Right lobe of liver (tissue), 6 donors: ENCODE data around the gene CD300LD. TPM values are rescaled to one million over a fixed set of nuclear protein-coding genes. Genes with fewer than 3 reads are reported as not detected.
A peak's percentile ranks its signal among the peaks of the same experiment; 100 is the strongest.
"Not testable (repeated sequence)": the region's sequence is repeated elsewhere in the genome, so short reads cannot be mapped to it uniquely, and the experiment has no call there.

Source experiments
- ATAC-seq, 4 donors: fragments of 200-7000 bp; cut with Tn5 transposase; one replicate each; pipeline ENCODE4 v1.9.1; 2020; ENCODE audit warnings: mild to moderate bottlenecking in 4 of 4, moderate library complexity in 4 of 4
- DNase-seq, 3 donors: peaks; one replicate each; pipeline ENCODE4 v3.0.0-alpha.2; 2020
- H3K27ac ChIP-seq, 3 donors: fragments of 200-600 bp; one replicate each; pipeline ENCODE4 v1.8.0; 2022
- H3K27me3 ChIP-seq, 2 donors: fragments of 200-600 bp; one replicate each; pipeline ENCODE4 v1.8.0; 2022
- H3K36me3 ChIP-seq, 4 donors: fragments of 200-600 bp; sonication (generic) in 1 of 4; one replicate each; pipeline versions ENCODE4 v1.5.1 to v1.8.0; 2017 to 2022; ENCODE audit warnings: control low read depth in 1 of 4
- H3K4me1 ChIP-seq, 4 donors: fragments of 200-600 bp; sonication (generic) in 1 of 4; one replicate each; pipeline versions ENCODE4 v1.5.1 to v1.8.0; 2017 to 2022; ENCODE audit warnings: control low read depth in 1 of 4
- H3K4me3 ChIP-seq, 3 donors: fragments of 200-600 bp; one replicate each; pipeline ENCODE4 v1.8.0; 2022
- H3K9me3 ChIP-seq, 4 donors: fragments of 200-600 bp; sonication (generic) in 1 of 4; one replicate each; pipeline versions ENCODE4 v1.5.1 to v1.8.0; 2017 to 2022; ENCODE audit warnings: control low read depth in 1 of 4
- CTCF ChIP-seq, 4 donors: fragments of 200-600 bp in 3 of 4; fragments of 450-650 bp in 1 of 4; IDR thresholded peaks; one replicate each; pipeline versions ENCODE4 v1.5.1 to v1.8.0; 2016 to 2022; ENCODE audit warnings: antibody characterized with exemption in 4 of 4, mild to moderate bottlenecking in 2 of 4
- POLR2A ChIP-seq: fragments of 450-650 bp; IDR thresholded peaks from one replicate; pipeline ENCODE4 v1.6.1; 2017; ENCODE audit warnings: antibody characterized with exemption, mild to moderate bottlenecking
- WGBS: methylation state at CpG from one replicate; pipeline ENCODE4 v1.1.6; 2018; ENCODE audit warnings: low coverage, low lambda C conversion rate; ENCODE audit not compliant: insufficient coverage; ENCODE audit errors: missing lambda C conversion rate; 5-methylcytosine and 5-hydroxymethylcytosine counted together
- intact Hi-C, 2 donors: fragments of 100-400 bp; cut with DNase I; formaldehyde crosslinking; loops; one replicate each; pipeline versions ENCODE4 v1.11.2 to v1.14.1; 2022
- total RNA-seq, 6 experiments: library from RNA; depleted of rRNA in 2 of 6; stranded (reverse); fragments of >200 nt in 2 of 6; fragmentation: NEBNext Ultra II Directional in 3 of 6; extraction: Animal tissue kit (Norgen Biotek cat#: 25700) in 3 of 6; gene quantifications; one replicate each; pipeline versions ENCODE4 v1.1.0 to v1.2.4, GENCODE V29; 2016 to 2023
- donor health status: DM: no; HTN: yes; CAD: no.
- donor health status: DM: no; HTN: no; CAD: no.
- donor health status: DM: no; HTN: no; CAD: no.
- donor health status: DM: no; HTN: yes; CAD: no.
- donor health status: DM: no; HTN: yes; CAD: no.

Gene CD300LD
- total RNA-seq, 6 experiments from 2014 or later, result not detected

- Histone ChIP-seq H3K4me1 (no peaks in the 10 kb centered on the region), H3K4me3 (no peak overlapping the region), H3K27me3 (no peaks in the 10 kb centered on the region), H3K36me3 (no peaks in the 10 kb centered on the region), H3K9me3 (no peaks in the 10 kb centered on the region), H3K27ac (no peak overlapping the region)
- ATAC-seq (no peak), DNase-seq (no peak)
- WGBS, result 50% methylated on average over 6 of the region's 6 CpGs
- intact Hi-C loops, result no loop called here
- TF ChIP-seq POLR2A (no peak), CTCF (IDR thresholded peaks at IDR 0.05) (no peak)
Observed at GRCh38 chr17:74558882-74559519, 33.1 kb downstream of the CD300LD start.

DNA sequence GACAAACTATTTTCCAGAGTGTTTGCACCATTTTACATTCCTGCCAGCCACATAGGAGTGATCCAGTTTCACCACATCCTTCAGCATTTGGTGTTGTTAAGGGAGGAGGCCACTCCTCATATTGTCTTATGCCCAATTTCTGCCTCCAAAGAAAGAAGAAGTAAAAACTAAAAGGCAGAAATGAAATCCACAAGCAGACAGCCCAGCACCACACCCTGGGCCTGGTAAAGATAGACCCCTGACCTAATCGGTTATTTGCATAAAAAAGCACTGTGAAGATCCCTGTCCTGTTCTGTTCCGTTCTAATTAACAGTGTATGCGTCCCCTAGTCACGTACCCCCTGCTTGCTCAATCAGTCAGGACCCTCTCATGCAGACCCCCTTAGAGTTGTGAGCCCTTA is 33.7 kb downstream of the CD300LD start:
- intact Hi-C loops, H3K36me3 ChIP-seq, H3K27me3 ChIP-seq, H3K27ac ChIP-seq, H3K9me3 ChIP-seq, ATAC-seq, H3K4me3 ChIP-seq, H3K4me1 ChIP-seq, DNase-seq: not testable (repeated sequence)
- 70% methylated on average over 4 of the region's 4 CpGs for WGBS

DNA sequence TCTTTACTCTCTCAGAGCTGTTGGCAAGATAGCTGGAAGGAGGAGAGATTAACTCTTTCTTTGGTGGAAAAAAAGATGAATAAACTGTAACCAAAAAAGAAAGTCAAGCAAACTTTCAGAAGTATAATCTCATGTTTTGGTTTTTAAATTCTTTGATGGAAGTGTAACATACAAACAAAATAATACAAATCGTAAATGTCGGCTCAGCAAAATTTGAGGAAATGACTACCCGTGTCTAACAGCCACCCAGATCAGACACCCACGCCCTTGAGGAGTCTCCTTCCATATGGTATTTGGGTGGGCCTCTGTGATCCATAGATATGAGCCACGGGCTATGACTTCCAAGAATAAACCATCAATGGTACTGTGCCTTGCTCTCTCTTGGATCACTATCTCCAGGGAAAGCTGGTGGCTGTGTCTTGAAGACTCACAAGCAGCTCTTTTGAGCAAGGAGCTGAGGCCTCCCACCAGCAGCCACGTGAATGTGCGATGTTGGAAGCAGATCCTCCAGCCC is 36.6 kb downstream of the CD300LD start:
- TF ChIP-seq POLR2A, result no peak
- no peak for TF ChIP-seq CTCF (IDR thresholded peaks at IDR 0.05)
- H3K36me3 ChIP-seq, result no peaks in the 10 kb centered on the region
- no peaks in the 10 kb centered on the region for H3K9me3 ChIP-seq
- DNase-seq (no peak), ATAC-seq (no peak)
- intact Hi-C loops, result no loop called here
- 17% methylated on average over 5 of the region's 7 CpGs for WGBS
- H3K27me3 ChIP-seq, result no peaks in the 10 kb centered on the region
- H3K4me1 ChIP-seq, result no peaks in the 10 kb centered on the region
- no peak overlapping the region for H3K4me3 ChIP-seq
- no peak overlapping the region for H3K27ac ChIP-seq

DNA sequence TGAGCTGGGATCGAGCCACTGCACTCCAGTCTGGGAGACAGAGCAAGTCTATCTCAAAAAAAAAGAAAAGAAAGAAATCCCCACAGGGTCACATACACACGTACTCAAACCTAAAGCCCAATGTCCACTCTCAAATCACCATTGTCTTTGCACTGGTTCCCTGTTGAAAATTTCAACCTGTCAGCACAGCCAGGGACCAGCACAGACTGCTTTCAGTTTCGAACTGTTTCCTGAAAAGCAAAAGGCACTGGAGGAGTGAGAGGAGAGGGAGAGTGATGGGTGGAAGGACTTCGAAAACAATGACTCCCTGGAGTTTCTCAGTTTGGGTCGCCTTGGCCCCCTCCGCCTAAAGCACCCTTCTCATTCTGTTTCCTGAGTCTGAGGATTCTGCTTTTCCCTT is 37.2 kb downstream of the CD300LD start:
- TF ChIP-seq POLR2A (no peak), CTCF (IDR thresholded peaks at IDR 0.05) (no peak)
- ATAC-seq (peak in 2 of 4 donors; percentile 41 to 56), DNase-seq (no peak)
- Histone ChIP-seq H3K27me3 (no peaks in the 10 kb centered on the region), H3K36me3 (no peaks in the 10 kb centered on the region), H3K9me3 (no peaks in the 10 kb centered on the region), H3K4me3 (no peak overlapping the region), H3K4me1 (no peaks in the 10 kb centered on the region), H3K27ac (no peak overlapping the region)
- 48% methylated on average over 6 of the region's 6 CpGs for WGBS
- intact Hi-C loops, result no loop called here

GRCh38 chr17:74552037-74552436 is 40.0 kb downstream of the CD300LD start:
- DNase-seq (no peak), ATAC-seq (no peak)
- H3K36me3 ChIP-seq, result no peaks in the 10 kb centered on the region
- no peak overlapping the region for H3K4me3 ChIP-seq
- no peaks in the 10 kb centered on the region for H3K27me3 ChIP-seq
- no peak for TF ChIP-seq CTCF (IDR thresholded peaks at IDR 0.05)
- TF ChIP-seq POLR2A, result no peak
- intact Hi-C loops, result no loop called here
- WGBS, result 16% methylated on average over 4 of the region's 7 CpGs
- H3K27ac ChIP-seq, result no peak overlapping the region
- no peaks in the 10 kb centered on the region for H3K9me3 ChIP-seq
- H3K4me1 ChIP-seq, result no peaks in the 10 kb centered on the region
